Activated T-cell treated with anti-CD3 and anti-CD28 coated beads, Interleukin-2, amount 50 U/mL, for 48 hours (primary cell): ENCODE results near the gene MT1G.
"Not testable (repeated sequence)": the region's sequence is repeated elsewhere in the genome, so short reads cannot be mapped to it uniquely, and the experiment has no call there.

Source experiments
- DNase-seq, 2 experiments: peaks; one replicate each; pipeline ENCODE4 v3.0.0-alpha.2; 2020

MT1G gene

DNA sequence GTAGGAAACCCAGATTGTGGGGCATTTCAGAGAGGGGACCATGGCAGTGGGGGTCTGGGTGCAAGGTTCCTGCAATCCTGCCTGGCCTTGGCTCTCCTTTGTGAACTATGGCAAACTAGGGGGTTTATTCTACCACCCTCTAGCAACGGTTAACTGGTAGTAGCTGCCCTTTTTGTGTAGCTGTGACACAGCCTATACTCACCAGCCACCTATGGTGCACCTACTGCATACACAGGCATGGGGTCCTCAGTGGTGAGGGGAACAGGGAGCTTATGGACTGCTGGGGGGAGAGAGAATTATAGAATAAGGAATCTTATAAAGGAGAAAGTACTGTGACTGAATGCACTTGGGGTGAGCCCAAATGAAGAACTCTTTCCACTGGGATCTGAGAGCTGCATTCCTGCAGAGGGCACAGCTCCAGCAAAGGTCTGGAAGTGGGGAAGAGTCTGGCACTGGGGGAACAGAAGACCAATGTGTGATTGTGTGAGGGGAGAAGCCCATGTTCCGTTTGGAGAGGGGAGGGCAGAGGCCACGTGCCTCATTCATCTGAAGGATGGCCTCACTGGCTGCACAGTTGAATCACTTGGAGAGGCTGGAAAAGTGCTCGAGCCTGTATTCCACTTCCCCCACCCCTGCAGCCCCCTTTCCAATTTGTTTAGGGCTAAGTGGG lies 16.5 kb upstream of the MT1G start:
- no peak for DNase-seq

DNA sequence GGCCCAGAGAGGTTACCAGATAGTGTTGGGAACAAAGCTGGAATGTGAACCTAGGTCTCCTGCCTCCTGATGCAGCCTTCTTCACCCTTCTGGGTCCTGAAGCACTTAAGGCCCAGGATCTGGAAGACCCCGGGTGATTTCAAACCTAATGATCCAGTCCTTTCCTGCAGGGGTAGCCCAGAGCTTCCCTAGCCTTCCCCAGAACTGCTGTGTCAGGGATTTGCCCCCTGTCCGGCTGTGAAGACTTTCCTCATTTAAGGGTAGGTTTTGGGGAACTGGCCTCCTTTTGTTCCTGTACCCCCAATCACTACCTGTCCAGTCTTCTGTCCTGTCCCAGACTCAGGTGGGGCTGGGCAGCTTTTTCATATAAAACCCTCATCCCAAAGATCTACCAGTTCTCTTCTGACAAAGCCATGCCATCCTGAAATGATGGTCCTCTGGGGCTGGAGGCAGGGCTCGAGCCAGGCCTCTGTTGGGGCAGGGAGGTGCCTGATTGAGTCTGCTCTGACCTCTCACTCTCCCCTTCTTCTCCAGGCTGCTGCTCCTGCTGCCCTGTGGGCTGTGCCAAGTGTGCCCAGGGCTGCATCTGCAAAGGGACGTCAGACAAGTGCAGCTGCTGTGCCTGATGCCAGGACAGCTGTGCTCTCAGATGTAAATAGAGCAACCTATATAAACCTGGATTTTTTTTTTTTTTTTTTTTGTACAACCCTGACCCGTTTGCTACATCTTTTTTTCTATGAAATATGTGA lies 15.7 kb upstream of the MT1G start:
- no peak for DNase-seq

DNA sequence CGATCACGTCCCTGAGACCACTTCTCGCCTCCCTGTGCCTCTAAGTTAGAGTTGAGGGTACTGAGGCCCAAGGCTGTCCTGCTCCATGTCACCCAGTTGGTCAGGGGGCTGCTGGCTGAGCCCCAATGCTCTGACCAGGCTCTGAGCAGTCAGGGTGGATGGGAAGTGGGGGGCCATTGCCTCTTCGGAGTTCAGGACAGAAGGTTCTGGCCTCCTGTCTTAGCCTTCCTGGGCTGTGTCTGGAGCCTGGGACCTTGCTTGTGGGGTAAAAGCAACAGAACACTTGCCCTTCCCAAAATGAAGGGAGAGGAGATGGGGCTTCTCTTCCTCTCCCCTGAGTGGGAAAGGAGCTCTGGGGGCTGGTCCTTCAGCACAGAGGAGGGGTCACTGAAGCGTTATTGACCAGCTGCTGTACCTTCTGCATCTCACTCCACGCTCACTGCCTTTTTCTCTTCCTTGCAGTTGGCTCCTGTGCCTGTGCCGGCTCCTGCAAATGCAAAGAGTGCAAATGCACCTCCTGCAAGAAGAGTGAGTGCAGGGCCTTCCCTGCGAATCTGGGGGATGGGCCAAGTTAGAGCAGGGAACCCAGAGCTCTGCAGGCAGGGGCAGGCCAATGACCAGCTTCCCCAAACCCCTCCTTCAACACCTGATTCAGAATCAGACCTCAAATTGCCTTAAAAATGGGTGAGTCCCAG lies 15.0 kb upstream of the MT1G start:
- DNase-seq: no peak

DNA sequence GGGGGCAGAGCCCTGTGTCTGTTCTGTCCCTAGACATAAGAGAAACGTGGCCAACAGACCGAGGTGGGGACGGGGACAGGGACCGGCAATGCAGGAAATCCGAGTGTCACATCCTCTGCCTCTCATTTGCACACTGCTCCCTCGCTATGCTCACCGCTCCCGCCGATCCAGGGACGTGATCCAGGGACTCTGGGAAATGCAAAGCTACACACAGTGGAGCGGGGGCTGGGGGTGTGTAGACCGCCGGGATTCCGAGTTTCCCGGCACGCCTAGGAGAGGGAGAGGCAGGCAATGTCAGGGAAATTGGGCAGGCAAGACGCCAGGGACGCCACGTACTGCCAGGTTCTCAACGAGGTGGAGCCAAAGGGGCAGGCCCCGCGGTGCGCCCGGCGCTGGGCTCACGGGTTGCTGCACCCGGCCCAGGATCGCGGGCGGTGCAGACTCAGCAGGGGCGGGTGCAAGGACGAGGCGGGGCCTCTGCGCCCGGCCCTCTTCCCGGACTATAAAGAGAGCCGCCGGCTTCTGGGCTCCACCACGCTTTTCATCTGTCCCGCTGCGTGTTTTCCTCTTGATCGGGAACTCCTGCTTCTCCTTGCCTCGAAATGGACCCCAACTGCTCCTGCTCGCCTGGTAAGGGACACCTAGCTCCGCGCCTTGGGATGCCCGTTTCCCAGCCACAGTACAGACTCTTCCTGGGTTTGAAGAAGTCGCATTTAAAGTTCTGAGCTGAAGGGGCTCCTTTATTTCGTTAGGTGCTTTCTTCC lies 14.3 kb upstream of the MT1G start, which contains the start of gene MT1X:
Gene MT1X (plus strand): TSS at position 532 of the 764 bp plus-strand sequence. CDS start 71 bp downstream, at position 603.
- DNase-seq: peak; percentile 93 to 95

DNA sequence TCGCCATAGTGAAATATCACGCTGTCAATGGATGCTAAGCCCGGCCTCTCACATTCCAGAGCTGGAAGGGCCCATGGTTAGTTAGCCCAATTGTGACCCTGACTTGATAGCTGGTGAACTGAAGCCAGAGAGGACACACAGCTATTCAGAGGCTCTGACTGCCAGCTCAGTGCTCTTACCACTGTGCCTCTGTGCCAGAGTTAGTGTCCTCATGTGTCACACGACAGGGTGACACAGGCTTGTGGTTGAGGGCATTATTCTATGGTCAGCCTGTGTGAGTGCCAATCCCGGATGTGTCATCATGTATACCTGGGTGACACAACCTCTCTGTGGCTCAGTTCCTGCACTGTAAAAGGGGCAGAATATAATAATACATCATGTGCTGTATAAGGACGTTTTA lies 12.0 kb upstream of the MT1G start:
- peak in 1 of 2 experiments; percentile 49 for DNase-seq

DNA sequence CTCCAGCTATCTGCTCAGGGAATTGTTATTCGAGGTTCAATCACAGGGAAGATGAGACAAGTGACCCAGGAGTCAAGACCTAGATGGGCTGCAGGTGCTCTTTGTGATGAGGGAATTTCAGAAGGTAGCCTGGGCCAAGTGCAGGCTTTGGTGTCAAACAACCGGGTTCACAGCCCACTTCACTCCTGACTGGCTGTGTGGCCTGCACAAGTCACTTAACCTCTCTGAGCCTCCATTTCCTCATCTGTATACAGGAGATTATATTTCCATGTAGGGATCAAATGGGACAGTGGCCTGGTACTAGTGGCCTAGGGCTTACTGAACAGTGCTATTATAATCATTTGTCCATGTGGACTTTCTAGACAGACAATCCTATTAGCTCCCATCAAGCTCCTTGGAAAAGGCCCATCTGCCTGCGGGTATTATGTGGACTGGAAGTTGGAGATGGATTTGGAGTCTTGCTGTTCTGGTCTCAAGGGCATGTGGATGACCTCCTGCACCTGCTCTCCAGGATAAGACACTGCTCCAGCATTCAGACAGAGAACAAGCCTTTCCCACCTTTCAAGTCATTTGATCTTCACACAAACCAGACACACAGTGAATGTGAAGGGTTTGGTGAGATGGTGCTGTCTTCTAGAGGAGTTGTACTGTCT lies 11.3 kb upstream of the MT1G start:
- DNase-seq: no peak

DNA sequence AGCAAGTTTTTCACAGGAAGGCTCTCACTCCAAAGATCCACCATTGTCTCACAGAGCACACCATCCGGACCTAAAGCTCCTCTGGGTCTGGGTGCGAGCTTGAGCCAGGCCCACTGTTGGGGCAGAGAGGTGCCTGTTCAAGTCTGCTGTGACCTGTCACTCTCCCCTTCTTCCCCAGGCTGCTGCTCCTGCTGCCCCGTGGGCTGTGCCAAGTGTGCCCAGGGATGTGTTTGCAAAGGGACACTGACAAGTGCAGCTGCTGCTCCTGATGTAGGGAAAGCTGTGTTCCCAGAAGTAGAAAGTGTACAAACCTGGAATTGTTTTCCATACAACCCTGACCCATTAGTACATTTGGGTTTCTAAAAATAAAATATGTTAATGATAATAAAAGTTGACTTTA lies 9.6 kb upstream of the MT1G start:
- DNase-seq: no peak

DNA sequence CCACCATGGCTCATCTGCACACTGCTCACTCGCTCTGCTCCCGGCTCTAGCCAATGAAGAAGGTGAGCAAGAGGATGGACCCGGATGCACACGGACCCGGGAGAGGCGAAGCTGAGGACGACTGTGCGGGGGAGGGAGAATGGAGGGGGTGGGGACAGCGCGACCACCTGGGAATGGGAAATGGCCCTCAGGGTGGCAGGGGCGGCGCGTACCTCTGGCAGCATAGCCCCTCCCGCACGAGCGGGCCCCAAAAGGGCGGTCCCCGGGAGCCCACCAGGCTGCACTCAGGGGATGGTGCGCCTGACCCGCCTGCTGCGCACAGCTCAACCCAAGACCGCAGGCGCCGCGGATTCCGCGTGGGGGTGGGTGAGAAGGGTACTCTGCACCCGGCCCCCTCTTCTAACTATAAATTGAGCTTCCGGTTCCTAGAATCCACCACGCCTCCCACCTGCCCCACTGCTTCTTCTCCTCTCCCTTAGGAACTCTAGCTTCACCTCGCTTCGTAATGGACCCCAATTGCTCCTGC lies 7.9 kb upstream of the MT1G start:
- DNase-seq: peak; percentile 65 to 75

DNA sequence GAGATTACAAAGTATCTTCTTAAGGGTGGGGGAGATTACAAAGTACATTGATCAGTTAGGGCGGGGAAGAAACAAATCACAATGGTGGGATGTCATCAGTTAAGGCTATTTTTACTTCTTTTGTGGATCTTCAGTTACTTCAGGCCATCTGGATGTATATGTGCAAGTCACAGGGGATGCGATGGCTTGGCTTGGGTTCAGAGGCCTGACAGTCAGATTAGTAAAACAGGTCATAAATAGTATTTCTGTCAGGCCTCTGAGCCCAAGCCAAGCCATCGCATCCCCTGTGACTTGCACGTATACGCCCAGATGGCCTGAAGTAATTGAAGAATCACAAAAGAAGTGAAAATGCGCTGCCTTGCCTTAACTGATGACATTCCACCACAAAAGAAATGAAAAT lies 6.7 kb upstream of the MT1G start:
- DNase-seq: not testable (repeated sequence)

DNA sequence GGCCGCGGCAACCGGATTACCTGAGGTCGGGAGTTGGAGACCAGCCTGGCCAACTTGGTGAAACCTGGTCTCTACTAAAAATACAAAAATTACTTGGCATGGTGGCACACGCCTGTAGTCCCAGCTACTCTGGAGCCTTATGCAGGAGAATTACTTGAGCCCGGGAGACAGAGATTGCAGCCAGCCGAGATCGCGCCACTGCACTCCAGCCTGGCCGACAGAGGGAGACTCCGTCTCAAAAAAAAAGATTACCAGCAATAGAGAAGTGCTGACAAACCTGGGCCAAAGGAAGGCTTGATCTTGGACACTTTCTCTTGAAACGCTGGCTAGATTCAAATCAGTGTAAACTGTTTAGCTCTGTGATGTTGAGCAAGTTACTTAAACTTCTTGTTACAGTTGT lies 6.1 kb upstream of the MT1G start:
- DNase-seq: peak in 1 of 2 experiments; percentile 44

DNA sequence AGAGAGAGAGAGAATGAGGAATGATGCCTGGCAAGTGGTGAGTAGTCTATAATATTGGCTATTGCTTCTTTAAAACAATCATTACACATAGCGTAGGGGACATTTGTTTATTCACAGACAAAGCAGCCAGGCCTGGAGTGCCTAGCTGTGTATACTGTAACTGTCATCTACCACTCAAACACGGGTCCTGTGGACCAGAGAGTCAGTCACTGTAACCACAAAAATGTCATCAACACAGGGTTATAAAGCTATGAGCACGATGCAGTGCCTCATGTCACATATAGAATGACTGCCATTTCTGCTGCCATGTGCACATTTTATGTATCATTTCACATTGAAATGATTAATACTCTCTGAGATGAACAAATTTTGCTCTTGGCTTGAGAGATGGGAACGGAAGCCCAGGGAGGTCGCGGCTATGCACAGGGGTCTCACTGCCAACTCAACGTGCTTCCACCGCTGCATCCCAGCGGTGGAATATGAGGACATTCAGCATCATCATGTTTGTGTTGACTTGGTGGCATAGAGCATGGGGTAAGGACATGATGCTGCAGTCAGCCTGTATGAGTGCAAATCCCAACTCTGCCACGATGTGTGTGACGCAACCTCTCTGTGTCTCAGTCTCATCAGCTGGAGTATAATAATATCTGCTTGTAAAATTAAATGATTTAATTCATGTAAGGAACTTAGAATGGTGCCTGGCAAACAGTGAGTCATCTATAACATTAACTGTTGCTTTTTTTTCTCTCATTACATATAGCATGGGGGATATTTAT lies 5.1 kb upstream of the MT1G start:
- DNase-seq: no peak

DNA sequence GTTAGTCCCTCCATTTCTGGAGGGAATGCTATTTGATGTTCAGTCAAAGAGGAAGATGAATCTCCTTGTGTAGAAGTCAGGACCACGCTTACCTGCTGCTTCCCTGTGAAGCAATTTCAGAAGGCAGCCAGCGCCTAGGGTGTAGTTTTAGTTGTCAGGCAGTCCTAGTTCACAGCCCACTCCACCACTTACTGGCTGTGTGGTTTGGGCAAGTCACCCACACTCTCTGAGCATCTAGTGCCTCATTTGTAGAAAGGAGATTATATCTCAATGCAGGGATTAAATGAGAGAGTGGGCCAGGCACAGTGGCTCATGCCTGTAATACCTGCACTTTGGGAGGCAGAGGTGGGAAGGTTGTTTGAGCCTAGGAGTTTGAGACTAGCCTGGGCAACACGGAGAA lies 4.3 kb upstream of the MT1G start:
- not testable (repeated sequence) for DNase-seq

DNA sequence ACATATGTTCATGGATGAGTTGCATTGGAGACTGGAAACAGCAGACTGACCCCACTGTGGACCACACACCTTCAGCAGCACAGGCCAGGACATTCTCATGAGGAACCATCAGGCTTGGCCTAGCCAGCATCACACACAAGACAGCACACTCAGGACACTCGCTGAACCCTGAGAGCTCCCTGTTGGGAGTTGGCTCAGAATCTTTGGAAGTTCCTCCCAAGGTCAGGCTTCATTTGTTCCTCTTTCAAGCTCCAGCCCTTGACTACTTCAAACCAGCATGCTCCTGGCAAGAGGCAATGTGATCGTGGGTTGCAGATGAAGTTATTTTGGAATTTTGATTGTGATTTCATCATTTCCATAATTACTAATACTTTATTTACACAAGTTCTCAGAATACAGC lies 3.8 kb upstream of the MT1G start:
- DNase-seq: not testable (repeated sequence)

DNA sequence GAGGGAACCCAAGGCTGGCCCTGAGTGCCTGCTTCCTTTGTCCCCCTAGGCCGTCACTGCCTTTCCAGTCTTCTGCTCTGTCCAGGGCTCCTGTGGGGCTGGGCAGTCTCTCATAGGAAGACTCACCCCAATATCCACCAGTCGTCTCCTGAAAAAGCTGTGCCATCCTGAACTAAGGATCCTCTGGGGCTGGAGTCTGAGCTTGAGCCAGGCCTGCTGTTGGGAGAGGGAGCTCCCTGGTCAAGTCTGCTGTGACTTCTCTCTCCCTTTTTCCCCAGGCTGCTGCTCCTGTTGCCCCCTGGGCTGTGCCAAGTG lies 2.7 kb upstream of the MT1G start:
- no peak for DNase-seq

DNA sequence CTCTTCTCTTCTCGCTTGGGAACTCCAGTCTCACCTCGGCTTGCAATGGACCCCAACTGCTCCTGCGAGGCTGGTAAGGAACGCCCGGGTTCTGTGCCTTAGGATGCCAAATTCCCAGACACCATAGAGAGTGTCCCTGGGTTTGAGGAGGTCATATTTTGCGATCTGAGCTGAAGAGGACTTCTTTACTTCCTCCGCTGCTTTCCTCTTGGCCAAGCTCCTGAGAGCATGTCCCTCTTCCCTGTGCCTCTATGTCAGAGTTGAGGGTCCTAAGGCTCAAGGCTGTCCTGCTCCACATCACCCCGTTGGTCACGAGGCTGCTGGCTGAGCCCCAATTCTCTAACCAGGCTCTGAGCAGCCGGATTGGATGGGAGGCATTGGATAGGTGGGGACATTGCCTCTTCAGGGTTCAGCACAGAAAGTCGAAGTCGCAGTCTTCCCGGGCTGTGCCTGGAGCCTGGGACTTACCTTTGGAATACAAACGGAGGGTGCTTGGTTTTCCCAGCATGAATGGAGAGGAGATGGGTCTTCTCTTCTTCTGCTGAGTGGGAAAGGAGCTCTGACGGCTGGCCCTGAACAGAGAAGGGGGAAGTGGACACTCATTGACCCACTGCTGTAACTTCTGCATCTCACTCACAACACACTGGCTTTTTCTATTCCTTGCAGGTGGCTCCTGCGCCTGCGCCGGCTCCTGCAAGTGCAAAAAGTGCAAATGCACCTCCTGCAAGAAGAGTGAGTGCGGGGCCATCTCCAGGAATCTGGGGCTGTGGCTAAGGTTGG lies 2.2 kb upstream of the MT1G start:
- no peak for DNase-seq

DNA sequence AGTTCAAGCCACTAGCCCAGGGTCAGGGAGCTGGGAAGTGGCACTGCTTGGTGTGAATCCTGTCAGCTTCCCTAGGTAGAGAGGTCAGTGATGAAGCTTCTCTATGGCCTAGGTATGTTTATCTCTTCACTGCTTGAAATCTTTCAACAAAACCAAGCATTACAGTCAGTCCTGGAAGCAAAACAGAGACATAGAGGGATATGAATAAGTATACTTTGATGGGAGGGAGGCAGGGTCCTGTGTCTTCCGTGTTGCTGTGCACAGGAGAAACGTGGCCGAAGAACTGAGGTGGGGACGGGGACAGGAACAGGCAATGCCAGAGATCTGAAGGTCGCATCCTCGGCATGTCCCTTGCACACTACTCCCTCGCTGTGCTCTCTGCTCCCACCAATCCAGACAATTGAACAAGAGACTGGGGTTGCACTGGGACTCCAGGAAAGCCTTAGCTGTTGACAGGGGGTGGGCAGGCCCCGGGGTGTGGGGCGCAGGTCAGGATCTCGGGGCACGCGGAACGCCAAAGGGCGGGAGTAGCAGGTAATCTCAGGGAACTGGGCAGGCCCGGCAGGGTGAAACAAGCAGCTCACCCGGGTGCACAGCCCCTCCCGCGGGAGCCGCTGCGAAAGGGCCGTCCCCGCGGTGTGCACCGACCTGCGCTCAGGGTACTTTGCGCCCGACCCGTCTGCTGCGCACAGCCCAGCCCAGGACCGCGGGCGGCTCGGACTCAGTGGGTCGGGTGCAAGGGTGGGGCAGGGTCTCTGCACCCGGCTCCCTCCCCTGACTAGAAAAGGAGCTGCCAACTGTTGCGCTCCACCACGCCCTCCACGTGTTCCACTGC lies 1.4 kb upstream of the MT1G start, which contains the start of gene MT1H:
Gene MT1H (plus strand): TSS at position 810 of the 835 bp plus-strand sequence. CDS start 71 bp downstream, outside the sequence.
- peak; percentile 44 to 59 for DNase-seq

DNA sequence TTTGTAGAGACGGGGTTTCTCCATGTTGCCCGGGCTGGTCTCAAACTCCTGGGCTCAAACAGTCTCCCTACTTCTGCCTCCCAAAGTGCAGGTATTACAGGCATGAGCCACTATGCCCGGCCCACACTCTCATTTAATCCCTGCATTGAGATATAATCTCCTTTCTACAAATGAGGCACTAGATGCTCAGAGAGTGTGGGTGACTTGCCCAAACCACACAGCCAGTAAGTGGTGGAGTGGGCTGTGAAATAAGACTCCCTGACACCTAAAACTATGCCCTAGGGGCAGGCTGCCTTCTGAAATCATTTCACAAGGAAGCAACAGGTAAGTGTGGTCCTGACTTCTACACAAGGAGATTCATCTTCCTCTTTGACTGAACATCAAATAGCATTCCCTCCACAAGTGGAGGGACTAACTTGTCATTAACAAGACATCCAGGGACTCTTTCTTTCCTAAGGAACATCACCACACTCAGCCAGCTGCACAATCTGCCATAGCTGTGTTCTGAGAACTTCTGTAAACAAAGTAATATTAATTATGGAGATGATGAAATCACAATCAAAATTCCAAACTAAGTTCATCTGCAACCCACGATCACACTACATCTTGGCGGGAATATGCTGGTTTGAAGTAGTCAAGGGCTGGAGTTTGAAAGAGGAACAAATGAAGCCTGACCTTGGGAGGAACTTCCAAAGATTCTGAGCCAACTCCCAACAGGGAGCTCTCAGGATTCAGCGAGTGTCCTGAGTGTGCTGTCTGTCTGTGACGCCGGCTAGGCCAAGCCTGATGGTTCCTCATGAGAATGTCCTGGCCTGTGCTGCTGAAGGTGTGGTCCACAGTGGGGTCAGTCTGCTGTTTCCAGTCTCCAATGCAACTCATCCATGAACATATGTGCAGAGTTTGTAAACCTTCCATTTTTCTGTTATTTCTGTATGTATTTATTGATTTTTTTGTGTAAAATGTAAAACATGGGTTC lies 2.3 kb downstream of the MT1G start:
- not testable (repeated sequence) for DNase-seq

DNA sequence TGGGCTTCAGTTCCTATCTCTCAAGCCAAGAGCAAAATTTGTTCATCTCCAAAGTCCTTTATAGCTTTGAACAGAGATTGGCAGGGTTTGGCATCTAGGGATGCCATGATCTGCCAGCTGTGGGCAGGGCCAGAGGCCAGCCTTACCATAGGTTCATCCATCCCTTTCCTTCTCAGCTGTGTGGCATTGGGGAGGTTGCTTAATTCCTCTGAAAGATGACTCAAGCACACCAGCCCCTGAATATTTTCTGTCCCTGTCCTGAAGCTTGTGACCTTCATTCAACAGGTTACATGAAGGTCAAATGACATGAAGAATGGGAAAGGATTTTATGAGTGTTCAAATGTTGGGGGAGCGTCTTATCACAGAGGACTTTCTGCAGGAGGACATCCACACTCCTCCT lies 3.4 kb downstream of the MT1G start:
- DNase-seq: no peak
